ENCODE measurements around the gene OLIG1.

The OLIG1 gene

GRCh38 chr21:33063907-33064622 is 5.9 kb upstream of the OLIG1 start:
- DNase-seq, result no peak

- no peak for DNase-seq
Measured at GRCh38 chr21:33064623-33065390, 5.1 kb upstream of the OLIG1 start.

- no peak for DNase-seq
Measured at GRCh38 chr21:33067043-33067442, 2.9 kb upstream of the OLIG1 start.

GRCh38 chr21:33067457-33067856 is 2.5 kb upstream of the OLIG1 start:
- no peak for DNase-seq

- DNase-seq, result no peak
Measured at GRCh38 chr21:33069243-33069642, 698 bp upstream of the OLIG1 start.

- DNase-seq, result no peak
Measured at GRCh38 chr21:33069645-33069993, 322 bp upstream of the OLIG1 start.

- no peak for DNase-seq
Measured at GRCh38 chr21:33070744-33070997, 730 bp downstream of the OLIG1 start.

- no peak for DNase-seq
Measured at GRCh38 chr21:33070998-33071769, 1.2 kb downstream of the OLIG1 start.

GRCh38 chr21:33071770-33072306 is 1.9 kb downstream of the OLIG1 start:
- DNase-seq, result no peak

GRCh38 chr21:33073636-33074035 is 3.7 kb downstream of the OLIG1 start:
- DNase-seq, result no peak

GRCh38 chr21:33075128-33075527 is 5.2 kb downstream of the OLIG1 start:
- DNase-seq, result no peak

- DNase-seq, result no peak
Measured at GRCh38 chr21:33075596-33076195, 5.8 kb downstream of the OLIG1 start.

GRCh38 chr21:33076600-33077329 is 6.8 kb downstream of the OLIG1 start:
- DNase-seq, result no peak

- DNase-seq, result no peak
Measured at GRCh38 chr21:33078907-33079582, 9.1 kb downstream of the OLIG1 start.

GRCh38 chr21:33080376-33080775 is 10.4 kb downstream of the OLIG1 start:
- no peak for DNase-seq

GRCh38 chr21:33080776-33081175 is 10.8 kb downstream of the OLIG1 start:
- no peak for DNase-seq

GRCh38 chr21:33088384-33088783 is 18.4 kb downstream of the OLIG1 start:
- no peak for DNase-seq

- DNase-seq, result no peak
Measured at GRCh38 chr21:33089395-33090119, 19.6 kb downstream of the OLIG1 start.

GRCh38 chr21:33096426-33096825 is 26.5 kb downstream of the OLIG1 start:
- no peak for DNase-seq

- no peak for DNase-seq
Measured at GRCh38 chr21:33099131-33099530, 29.2 kb downstream of the OLIG1 start.

GRCh38 chr21:33101300-33101911 is 31.5 kb downstream of the OLIG1 start:
- no peak for DNase-seq

Measured in T-helper 9 cell (primary cell).